RWPE1 (cell line): ENCODE results near the gene BIRC5.

Experiments
- CTCF ChIA-PET: fragments of 350-600 bp; sonication (Branson Sonifier 250); formaldehyde crosslinking; extraction: SDS; loops from one replicate; lab custom pipeline; 2021; lab: Yijun Ruan, JAX
- POLR2A ChIA-PET: fragments of 400-600 bp; formaldehyde crosslinking; extraction: SDS; loops from one replicate; lab custom pipeline; 2020; ENCODE audit warnings: antibody characterized with exemption; ENCODE audit not compliant: low non-redundant PET; lab: Yijun Ruan, JAX
- DNase-seq: peaks from one replicate; pipeline ENCODE4 v3.0.0; 2012; ENCODE audit warnings: low spot score
- H3K27ac ChIP-seq: fragments of 450-650 bp; 2 replicates; pipeline ENCODE4 v1.5.1; 2017
- CTCF ChIP-seq: fragments of 450-650 bp; conservative IDR thresholded peaks from 2 replicates; pipeline ENCODE4 v1.5.1; 2017; ENCODE audit warnings: low read depth, mild to moderate bottlenecking

The BIRC5 gene

GRCh38 chr17:78174870-78175642 is 39.0 kb upstream of the BIRC5 start:
- no peak for DNase-seq
- peak overlapping the region; percentile 67 for H3K27ac ChIP-seq
- ChIA-PET CTCF (interaction anchor here (0.6 to 2.2 kb wide), 4 partner anchors 11 to 98 kb away, joined by 3 to 7 read pairs (median 4); partner anchors contain the start of gene TK1), POLR2A (interaction anchor here (0.6 kb wide), 1 partner anchor 76 kb away, joined by 5 read pairs; no protein-coding TSS in a partner anchor)
- no peak; the same call in 1 of the 2 replicates for TF ChIP-seq CTCF

- POLR2A ChIA-PET = no interaction called here
- DNase-seq = no peak
- peak overlapping the region; percentile 67; the same call in 1 of the 2 replicates for H3K27ac ChIP-seq
- TF ChIP-seq CTCF = no peak
- CTCF ChIA-PET = interaction anchor here (0.6 to 2.2 kb wide), 4 partner anchors 11 to 59 kb away, joined by 3 to 7 read pairs (median 6); partner anchors contain the start of genes TK1 and TMC6
Observed at GRCh38 chr17:78175643-78175981, 38.4 kb upstream of the BIRC5 start.

- peak; percentile 95 for TF ChIP-seq CTCF
- no peak for DNase-seq
- ChIA-PET POLR2A (no interaction called here), CTCF (interaction anchor here (0.6 to 2.2 kb wide), 10 partner anchors 10 to 92 kb away, joined by 3 to 9 read pairs (median 4); partner anchors contain the start of genes TK1 and TMC6)
- peak overlapping the region; percentile 67 for H3K27ac ChIP-seq
Observed at GRCh38 chr17:78176548-78177025, 37.5 kb upstream of the BIRC5 start.

- peak overlapping the region; percentile 66 for H3K27ac ChIP-seq
- CTCF ChIA-PET = interaction anchor here (1.7 kb wide), 1 partner anchor 67 kb away, joined by 6 read pairs; no protein-coding TSS in a partner anchor
- POLR2A ChIA-PET = no interaction called here
- no peak for DNase-seq
- TF ChIP-seq CTCF = no peak
Observed at GRCh38 chr17:78179372-78179771, 34.7 kb upstream of the BIRC5 start.

GRCh38 chr17:78180083-78180482 is 34.0 kb upstream of the BIRC5 start:
- TF ChIP-seq CTCF = no peak
- peak overlapping the region; percentile 66 for H3K27ac ChIP-seq
- CTCF ChIA-PET = interaction anchor here (1.7 kb wide), 1 partner anchor 68 kb away, joined by 6 read pairs; no protein-coding TSS in a partner anchor
- no peak for DNase-seq
- POLR2A ChIA-PET = no interaction called here

GRCh38 chr17:78180508-78180907 is 33.5 kb upstream of the BIRC5 start:
- DNase-seq = no peak
- TF ChIP-seq CTCF = no peak
- ChIA-PET CTCF (interaction anchor here (0.5 to 1.7 kb wide), 2 partner anchors 41 to 68 kb away, joined by 3 to 6 read pairs; no protein-coding TSS in a partner anchor), POLR2A (no interaction called here)
- H3K27ac ChIP-seq = 0 out of 2 replicates have a peak overlapping the region, but pooled peaks have one; percentile 5
